ENCODE measurements around the gene ITPKC. TPM values are rescaled to one million over a fixed set of nuclear protein-coding genes. Genes with fewer than 3 reads are reported as not detected.

Gene ITPKC
- polyA plus RNA-seq, 1 donor from 2014 or later: 16.8 TPM

DNA sequence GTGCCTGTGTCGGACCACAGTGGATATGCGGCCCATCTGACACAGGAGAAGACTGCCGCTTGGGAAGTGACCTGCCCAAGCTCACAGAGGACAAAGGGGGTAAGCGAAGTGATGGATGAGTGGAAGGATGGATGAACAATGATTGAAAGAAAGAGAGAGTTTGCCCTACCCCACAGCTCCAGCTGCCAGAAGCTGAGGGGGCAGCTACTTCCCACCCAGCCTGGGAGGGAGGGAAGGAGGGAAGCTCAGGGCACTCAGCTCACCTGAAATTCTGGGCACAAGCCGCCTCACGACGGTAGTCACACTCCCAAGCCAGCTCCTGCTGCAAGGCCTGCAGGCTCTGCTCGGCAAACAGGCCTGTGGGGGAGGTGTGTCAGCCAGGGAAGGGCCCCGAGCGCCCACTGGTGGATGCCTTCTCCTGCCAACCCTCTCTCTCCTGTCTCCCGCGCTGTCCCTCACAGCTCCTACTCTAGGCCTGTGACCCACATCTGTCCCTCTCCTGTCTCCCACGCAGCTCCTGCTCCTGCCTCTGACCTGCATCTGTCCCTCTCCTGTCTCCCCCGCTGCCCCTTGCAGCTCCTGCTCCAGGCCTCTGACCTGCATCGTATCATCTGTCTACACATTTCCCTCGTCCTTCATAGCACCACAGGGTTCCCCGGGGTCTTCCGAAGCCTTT, 14.4 kb upstream of the ITPKC start:
- TF ChIP-seq POLR2AphosphoS5 (IDR thresholded peaks at IDR 0.05) (no peak), EP300 (conservative IDR thresholded peaks at IDR 0.05; ENCODE audit: poor library complexity, severe bottlenecking) (no peak), EZH2 (IDR thresholded peaks at IDR 0.05; ENCODE audit: borderline replicate concordance, insufficient read depth, low read length, poor library complexity, severe bottlenecking) (no peak), RAD21 (conservative IDR thresholded peaks at IDR 0.05) (no peak), MXI1 (conservative IDR thresholded peaks at IDR 0.05; ENCODE audit: poor library complexity, severe bottlenecking) (no peak), SMC3 (conservative IDR thresholded peaks at IDR 0.05; ENCODE audit: poor library complexity) (no peak), TAF1 (IDR thresholded peaks at IDR 0.05; ENCODE audit: low read depth) (no peak)
- TF ChIP-seq, protein P1, sequence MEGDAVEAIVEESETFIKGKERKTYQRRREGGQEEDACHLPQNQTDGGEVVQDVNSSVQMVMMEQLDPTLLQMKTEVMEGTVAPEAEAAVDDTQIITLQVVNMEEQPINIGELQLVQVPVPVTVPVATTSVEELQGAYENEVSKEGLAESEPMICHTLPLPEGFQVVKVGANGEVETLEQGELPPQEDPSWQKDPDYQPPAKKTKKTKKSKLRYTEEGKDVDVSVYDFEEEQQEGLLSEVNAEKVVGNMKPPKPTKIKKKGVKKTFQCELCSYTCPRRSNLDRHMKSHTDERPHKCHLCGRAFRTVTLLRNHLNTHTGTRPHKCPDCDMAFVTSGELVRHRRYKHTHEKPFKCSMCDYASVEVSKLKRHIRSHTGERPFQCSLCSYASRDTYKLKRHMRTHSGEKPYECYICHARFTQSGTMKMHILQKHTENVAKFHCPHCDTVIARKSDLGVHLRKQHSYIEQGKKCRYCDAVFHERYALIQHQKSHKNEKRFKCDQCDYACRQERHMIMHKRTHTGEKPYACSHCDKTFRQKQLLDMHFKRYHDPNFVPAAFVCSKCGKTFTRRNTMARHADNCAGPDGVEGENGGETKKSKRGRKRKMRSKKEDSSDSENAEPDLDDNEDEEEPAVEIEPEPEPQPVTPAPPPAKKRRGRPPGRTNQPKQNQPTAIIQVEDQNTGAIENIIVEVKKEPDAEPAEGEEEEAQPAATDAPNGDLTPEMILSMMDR (IDR thresholded peaks at IDR 0.05; ENCODE audit: poor library complexity, severe bottlenecking): no peak
- TF ChIP-seq, protein P2, sequence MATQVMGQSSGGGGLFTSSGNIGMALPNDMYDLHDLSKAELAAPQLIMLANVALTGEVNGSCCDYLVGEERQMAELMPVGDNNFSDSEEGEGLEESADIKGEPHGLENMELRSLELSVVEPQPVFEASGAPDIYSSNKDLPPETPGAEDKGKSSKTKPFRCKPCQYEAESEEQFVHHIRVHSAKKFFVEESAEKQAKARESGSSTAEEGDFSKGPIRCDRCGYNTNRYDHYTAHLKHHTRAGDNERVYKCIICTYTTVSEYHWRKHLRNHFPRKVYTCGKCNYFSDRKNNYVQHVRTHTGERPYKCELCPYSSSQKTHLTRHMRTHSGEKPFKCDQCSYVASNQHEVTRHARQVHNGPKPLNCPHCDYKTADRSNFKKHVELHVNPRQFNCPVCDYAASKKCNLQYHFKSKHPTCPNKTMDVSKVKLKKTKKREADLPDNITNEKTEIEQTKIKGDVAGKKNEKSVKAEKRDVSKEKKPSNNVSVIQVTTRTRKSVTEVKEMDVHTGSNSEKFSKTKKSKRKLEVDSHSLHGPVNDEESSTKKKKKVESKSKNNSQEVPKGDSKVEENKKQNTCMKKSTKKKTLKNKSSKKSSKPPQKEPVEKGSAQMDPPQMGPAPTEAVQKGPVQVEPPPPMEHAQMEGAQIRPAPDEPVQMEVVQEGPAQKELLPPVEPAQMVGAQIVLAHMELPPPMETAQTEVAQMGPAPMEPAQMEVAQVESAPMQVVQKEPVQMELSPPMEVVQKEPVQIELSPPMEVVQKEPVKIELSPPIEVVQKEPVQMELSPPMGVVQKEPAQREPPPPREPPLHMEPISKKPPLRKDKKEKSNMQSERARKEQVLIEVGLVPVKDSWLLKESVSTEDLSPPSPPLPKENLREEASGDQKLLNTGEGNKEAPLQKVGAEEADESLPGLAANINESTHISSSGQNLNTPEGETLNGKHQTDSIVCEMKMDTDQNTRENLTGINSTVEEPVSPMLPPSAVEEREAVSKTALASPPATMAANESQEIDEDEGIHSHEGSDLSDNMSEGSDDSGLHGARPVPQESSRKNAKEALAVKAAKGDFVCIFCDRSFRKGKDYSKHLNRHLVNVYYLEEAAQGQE (IDR thresholded peaks at IDR 0.05; ENCODE audit: borderline replicate concordance): no peak
- no peak overlapping the region for H3K27ac ChIP-seq (ENCODE audit: low read length)
- no peaks in the 10 kb centered on the region for H3K9me3 ChIP-seq (ENCODE audit: low read length)
- no peaks in the 10 kb centered on the region for H3K27me3 ChIP-seq (ENCODE audit: insufficient read depth, low read depth, low read length)
- no peak overlapping the region for H3K4me3 ChIP-seq (ENCODE audit: low read length)
- no peaks in the 10 kb centered on the region for H3K79me2 ChIP-seq (replicated peaks; ENCODE audit: insufficient read depth, low read length)
- H2AFZ ChIP-seq (ENCODE audit: low read depth, low read length): no peak overlapping the region
- H3K9ac ChIP-seq (ENCODE audit: low read length): no peak overlapping the region
- no peaks in the 10 kb centered on the region for H3F3A ChIP-seq (ENCODE audit: insufficient read depth, low read length, poor library complexity, severe bottlenecking)
- no peaks in the 10 kb centered on the region for H3K9me2 ChIP-seq (ENCODE audit: insufficient read depth, low read length)
- H3K4me2 ChIP-seq (ENCODE audit: low read length): no peak overlapping the region
- H3K36me3 ChIP-seq (ENCODE audit: insufficient read depth, low read length): peaks cover 8% of the 10 kb centered on the region
- H4K20me1 ChIP-seq (ENCODE audit: insufficient read depth): no peaks in the 10 kb centered on the region

DNA sequence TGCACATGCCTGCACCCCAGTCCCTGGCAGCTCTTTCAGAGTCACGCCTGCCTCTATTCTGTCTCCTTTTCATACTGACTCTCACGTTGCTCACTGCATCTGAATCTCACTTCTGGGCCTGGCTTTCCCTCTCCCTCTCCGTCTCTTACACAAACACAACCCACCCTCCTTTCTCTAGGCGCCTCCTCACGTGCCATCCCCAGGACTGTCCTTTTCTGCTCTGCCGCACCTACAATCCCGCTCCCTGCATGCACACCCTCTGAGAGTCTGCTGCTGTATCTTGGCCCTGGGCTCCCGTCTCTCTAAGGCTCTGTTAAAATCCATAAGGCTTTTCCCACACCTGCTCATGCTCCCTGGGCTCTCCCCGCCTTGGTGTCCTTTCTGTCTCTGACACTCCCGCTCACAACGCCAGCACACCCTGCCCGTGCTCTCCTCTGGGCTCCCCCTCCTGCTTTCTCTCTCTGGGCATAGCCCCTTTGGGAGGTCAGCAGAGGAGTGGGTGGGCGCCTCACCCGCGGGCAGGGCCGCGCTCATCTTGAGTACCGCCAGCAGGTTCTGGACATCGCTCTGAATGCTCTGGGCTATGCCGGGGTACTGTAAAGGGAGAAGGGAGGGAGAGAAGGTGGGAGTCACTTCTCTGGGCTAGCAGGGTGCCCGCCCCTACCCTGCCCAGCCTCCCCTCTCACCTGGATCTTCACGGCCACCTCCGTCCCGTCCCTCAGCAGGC, 13.7 kb upstream of the ITPKC start:
- TF ChIP-seq SMC3 (conservative IDR thresholded peaks at IDR 0.05; ENCODE audit: poor library complexity) (no peak), TAF1 (IDR thresholded peaks at IDR 0.05; ENCODE audit: low read depth) (no peak), EZH2 (IDR thresholded peaks at IDR 0.05; ENCODE audit: borderline replicate concordance, insufficient read depth, low read length, poor library complexity, severe bottlenecking) (no peak), MXI1 (conservative IDR thresholded peaks at IDR 0.05; ENCODE audit: poor library complexity, severe bottlenecking) (no peak), EP300 (conservative IDR thresholded peaks at IDR 0.05; ENCODE audit: poor library complexity, severe bottlenecking) (no peak)
- TF ChIP-seq, protein P2 (IDR thresholded peaks at IDR 0.05; ENCODE audit: borderline replicate concordance): no peak
- Histone ChIP-seq H3F3A (ENCODE audit: insufficient read depth, low read length, poor library complexity, severe bottlenecking) (no peaks in the 10 kb centered on the region), H3K4me3 (ENCODE audit: low read length) (no peak overlapping the region), H3K27ac (ENCODE audit: low read length) (no peak overlapping the region), H3K9ac (ENCODE audit: low read length) (no peak overlapping the region), H4K20me1 (ENCODE audit: insufficient read depth) (no peaks in the 10 kb centered on the region), H3K36me3 (ENCODE audit: insufficient read depth, low read length) (peaks cover 8% of the 10 kb centered on the region), H3K4me2 (ENCODE audit: low read length) (no peak overlapping the region), H3K79me2 (replicated peaks; ENCODE audit: insufficient read depth, low read length) (no peaks in the 10 kb centered on the region), H3K9me2 (ENCODE audit: insufficient read depth, low read length) (no peaks in the 10 kb centered on the region), H3K27me3 (ENCODE audit: insufficient read depth, low read depth, low read length) (no peaks in the 10 kb centered on the region), H2AFZ (ENCODE audit: low read depth, low read length) (no peak overlapping the region), H3K9me3 (ENCODE audit: low read length) (no peaks in the 10 kb centered on the region)

All from neural cell (in vitro differentiated cells).